Lower leg skin (tissue), 4 donors: ENCODE data around the gene TMEM87A. TPM values are rescaled to one million over a fixed set of nuclear protein-coding genes. Genes with fewer than 3 reads are reported as not detected.
"Not testable (repeated sequence)": the region's sequence is repeated elsewhere in the genome, so short reads cannot be mapped to it uniquely, and the experiment has no call there.

ENCODE experiments used
- DNase-seq, 2 donors: peaks; one replicate each; pipeline ENCODE4 v3.0.0-alpha.2; 2019; ENCODE audit warnings: low spot score in 2 of 2
- H3K4me3 ChIP-seq: fragments of 200-600 bp; sonication (generic); 2 replicates; pipeline ENCODE4 v1.5.1; 2017; ENCODE audit warnings: mild to moderate bottlenecking, low read depth; ENCODE audit not compliant: poor library complexity, severe bottlenecking
- POLR2A ChIP-seq, 2 donors: fragments of 450-650 bp; IDR thresholded peaks; one replicate each; pipeline ENCODE4 v1.6.1; 2016 to 2017; ENCODE audit warnings: antibody characterized with exemption in 2 of 2, mild to moderate bottlenecking in 1 of 2, moderate library complexity in 1 of 2
- WGBS, 2 donors: methylation state at CpG; one replicate each; pipeline ENCODE4 v1.1.5; 2018; 5-methylcytosine and 5-hydroxymethylcytosine counted together
- intact Hi-C: fragments of 100-400 bp; cut with DNase I; formaldehyde crosslinking; loops from one replicate; pipeline ENCODE4 v1.15.0; 2023; ENCODE audit warnings: low total_unique reads
- total RNA-seq, 4 donors: library from RNA; depleted of rRNA; stranded (reverse); fragments of >200 nt; gene quantifications; one replicate each; pipeline ENCODE4 v1.1.0, GENCODE V29; 2016
- TF ChIP-seq, protein P1 (sequence below), 3 donors: fragments of 450-650 bp; IDR thresholded peaks; one replicate each; pipeline ENCODE4 v1.5.1; 2016; ENCODE audit warnings: antibody characterized with exemption in 3 of 3, mild to moderate bottlenecking in 3 of 3, moderate library complexity in 2 of 3

TMEM87A gene
- total RNA-seq, 4 donors from 2014 or later: 86.9 to 110 (median 95.9) TPM

DNA sequence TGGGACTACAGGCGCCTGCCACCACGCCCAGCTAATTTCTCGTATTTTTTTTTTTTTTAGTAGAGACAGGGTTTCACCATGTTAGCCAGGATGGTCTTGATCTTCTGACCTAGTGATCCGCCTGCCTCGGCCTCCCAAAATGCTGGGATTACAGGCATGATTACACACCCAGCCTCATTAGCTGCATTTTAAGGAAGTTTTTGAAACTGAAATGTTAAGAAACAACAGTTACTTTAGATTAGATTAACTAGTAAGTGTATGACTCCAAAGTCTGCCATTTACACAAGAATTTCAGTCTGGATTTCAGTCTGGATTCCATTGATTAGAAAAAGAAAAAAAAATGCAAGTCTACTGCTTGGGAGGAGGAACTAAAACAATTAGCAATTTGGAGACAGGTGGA is 40.6 kb downstream of the TMEM87A start:
- TF ChIP-seq, protein P1, sequence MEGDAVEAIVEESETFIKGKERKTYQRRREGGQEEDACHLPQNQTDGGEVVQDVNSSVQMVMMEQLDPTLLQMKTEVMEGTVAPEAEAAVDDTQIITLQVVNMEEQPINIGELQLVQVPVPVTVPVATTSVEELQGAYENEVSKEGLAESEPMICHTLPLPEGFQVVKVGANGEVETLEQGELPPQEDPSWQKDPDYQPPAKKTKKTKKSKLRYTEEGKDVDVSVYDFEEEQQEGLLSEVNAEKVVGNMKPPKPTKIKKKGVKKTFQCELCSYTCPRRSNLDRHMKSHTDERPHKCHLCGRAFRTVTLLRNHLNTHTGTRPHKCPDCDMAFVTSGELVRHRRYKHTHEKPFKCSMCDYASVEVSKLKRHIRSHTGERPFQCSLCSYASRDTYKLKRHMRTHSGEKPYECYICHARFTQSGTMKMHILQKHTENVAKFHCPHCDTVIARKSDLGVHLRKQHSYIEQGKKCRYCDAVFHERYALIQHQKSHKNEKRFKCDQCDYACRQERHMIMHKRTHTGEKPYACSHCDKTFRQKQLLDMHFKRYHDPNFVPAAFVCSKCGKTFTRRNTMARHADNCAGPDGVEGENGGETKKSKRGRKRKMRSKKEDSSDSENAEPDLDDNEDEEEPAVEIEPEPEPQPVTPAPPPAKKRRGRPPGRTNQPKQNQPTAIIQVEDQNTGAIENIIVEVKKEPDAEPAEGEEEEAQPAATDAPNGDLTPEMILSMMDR (IDR thresholded peaks at IDR 0.05): no peak
- TF ChIP-seq POLR2A (IDR thresholded peaks at IDR 0.05): no peak
- intact Hi-C loops: no loop called here
- no peak for DNase-seq
- no peak overlapping the region for H3K4me3 ChIP-seq
- WGBS, 2 donors: 76 to 79% methylated on average over 5 of the region's 5 CpGs

DNA sequence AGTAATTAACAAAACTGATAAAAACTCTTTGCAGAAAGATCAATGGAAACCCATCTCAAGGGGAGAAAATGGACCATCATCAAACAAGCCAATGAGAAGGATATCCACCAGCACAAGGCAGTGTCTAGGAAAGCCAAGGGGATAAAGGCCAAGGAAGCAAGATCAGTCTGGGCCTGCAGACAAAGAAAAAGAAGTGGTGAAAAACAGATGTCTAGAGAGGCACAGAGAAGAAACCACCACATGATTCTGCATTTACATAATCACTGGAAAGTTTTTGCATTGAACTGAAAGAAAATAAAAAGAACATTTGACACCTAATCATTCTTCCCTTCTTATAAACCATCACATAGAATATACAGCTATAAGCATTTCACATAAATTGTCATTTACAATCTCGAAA is 42.1 kb downstream of the TMEM87A start:
- WGBS, 2 donors: 91 to 98% methylated on average over 1 of the region's 1 CpG
- no peak for TF ChIP-seq POLR2A (IDR thresholded peaks at IDR 0.05)
- TF ChIP-seq, protein P1 (IDR thresholded peaks at IDR 0.05): no peak
- intact Hi-C loops: no loop called here

DNA sequence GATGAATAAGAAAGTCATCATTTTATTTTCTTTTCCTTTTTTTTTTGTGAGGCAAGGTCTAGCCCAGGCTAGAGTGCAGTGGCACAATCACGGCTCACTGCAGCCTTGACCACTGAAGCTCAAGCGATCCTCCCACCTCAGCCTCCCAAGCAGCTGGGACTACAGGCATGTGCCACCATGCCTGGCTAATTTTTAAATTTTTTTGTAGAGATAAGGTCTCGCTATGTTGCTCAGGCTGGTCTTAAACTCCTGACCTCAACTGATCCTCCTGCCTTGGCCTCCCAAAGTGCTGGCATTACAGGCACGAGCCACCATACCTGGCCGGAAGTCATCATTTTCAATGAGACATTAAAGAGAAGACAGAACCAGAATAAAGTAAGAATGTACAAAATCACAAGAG is 44.3 kb downstream of the TMEM87A start:
- 92 to 95% methylated on average over 5 of the region's 5 CpGs for WGBS, 2 donors
- H3K4me3 ChIP-seq, intact Hi-C loops, DNase-seq: not testable (repeated sequence)

More for the DNA sequence above, 42.1 kb downstream of the TMEM87A start:
- H3K4me3 ChIP-seq: no peak overlapping the region
- no peak for DNase-seq

DNA sequence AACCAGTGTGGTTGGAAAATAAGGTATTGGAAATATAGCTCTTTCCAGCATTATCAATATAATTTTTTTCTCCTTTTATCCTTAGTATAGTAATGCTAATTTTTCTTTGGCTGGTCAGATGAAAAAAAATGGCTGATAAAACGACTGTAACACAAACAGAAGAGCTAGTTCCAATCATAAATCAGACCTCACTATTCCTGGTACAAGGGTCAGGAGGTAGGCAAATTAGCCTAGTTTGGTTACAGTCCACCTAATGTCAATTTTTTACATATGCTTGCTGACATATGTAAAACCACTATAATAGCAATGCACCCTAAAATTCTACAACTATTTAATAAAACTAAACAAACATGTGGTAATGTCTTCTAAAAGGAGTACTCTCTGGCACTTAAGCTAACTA is 45.2 kb downstream of the TMEM87A start:
- 74 to 80% methylated on average over 1 of the region's 1 CpG for WGBS, 2 donors
- intact Hi-C loops: no loop called here

DNA sequence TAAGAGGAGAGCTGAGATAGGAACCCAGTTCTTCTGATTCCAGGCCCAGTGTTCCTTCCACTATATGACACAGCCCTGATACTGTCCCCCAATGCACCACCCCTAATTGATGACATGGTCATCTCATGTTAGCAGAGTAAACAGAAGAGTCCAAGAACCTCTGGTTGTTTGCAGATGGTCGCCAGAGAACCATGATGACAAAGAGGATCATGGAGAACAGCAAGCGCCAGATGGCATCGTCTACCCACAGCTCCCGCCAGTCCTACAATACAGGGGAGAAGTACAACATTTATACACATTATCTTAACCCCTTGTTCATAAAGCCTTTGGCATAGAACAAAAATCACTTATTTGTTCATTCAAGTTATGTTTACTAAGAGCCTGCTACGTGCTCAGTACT is 46.6 kb downstream of the TMEM87A start:
- DNase-seq: no peak
- TF ChIP-seq, protein P1 (IDR thresholded peaks at IDR 0.05): no peak
- no peak for TF ChIP-seq POLR2A (IDR thresholded peaks at IDR 0.05)
- intact Hi-C loops: no loop called here
- H3K4me3 ChIP-seq: no peak overlapping the region
- WGBS, 2 donors: 87 to 95% methylated on average over 5 of the region's 5 CpGs

More for the DNA sequence above, 45.2 kb downstream of the TMEM87A start:
- no peak overlapping the region for H3K4me3 ChIP-seq
- TF ChIP-seq POLR2A (IDR thresholded peaks at IDR 0.05): no peak
- TF ChIP-seq, protein P1 (IDR thresholded peaks at IDR 0.05): no peak
- DNase-seq: no peak

DNA sequence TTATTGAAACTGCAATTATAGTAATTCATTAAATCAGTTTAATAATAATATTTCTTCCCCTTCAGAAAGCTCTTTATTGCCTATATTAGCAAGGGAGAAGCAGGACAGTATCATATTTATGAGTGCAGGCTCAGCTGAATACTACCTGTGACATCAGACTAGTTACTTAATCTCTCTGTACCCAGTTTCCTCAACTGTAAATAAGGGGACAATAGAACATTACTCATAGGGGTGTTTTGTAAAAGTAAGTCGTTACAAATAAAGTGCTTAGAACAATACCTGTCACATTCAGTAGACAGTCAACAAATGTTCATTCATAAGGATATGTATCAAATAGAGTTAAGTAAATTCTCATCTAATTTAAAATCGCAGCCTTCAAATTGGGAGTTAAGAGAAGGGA is 53.0 kb downstream of the TMEM87A start:
- 50% methylated on average over 2 of the region's 2 CpGs for WGBS, 2 donors
- no peak for TF ChIP-seq POLR2A (IDR thresholded peaks at IDR 0.05)
- TF ChIP-seq, protein P1 (IDR thresholded peaks at IDR 0.05): no peak
- no peak for DNase-seq
- intact Hi-C loops: no loop called here
- H3K4me3 ChIP-seq: no peak overlapping the region
